OCI-LY3 (cell line): ENCODE data around the gene BRME1.

Experiments used
- CTCF ChIP-seq: fragments of 200-600, 300-600 bp; sonication (generic); IDR thresholded peaks from 2 replicates; pipeline ENCODE4 v1.5.1; 2014; ENCODE audit warnings: antibody characterized with exemption, low read length, low read depth
- EZH2phosphoT487 ChIP-seq: fragments of 200-600 bp; shearing (Covaris generic); IDR thresholded peaks from 2 replicates; pipeline ENCODE4 v1.6.1; 2018; ENCODE audit warnings: antibody characterized with exemption, mixed run types, low read depth

DNA sequence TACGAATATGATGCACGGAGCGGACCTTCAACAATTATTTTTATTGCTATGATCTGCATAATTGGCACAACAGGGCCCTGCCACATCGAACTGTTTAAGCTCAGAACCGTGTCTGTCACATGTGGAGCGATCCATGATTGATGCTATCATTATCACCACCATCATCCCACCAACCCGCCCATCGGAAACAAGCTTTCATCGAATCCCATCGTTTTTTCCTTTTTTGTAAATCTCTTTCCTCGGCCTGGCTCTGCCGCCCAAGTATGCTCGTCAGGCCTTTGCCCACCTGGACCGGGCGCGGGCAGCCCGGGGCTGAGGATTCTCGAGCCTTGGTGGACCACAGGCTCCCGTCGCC, 45.9 kb upstream of the BRME1 start:
- no peak for TF ChIP-seq CTCF
- TF ChIP-seq EZH2phosphoT487, result no peak
